BLaER1 treated with 17β-estradiol and CSF1 and Interleukin-3, amounts not matched to agents 10 nM and 100 nM (cell line): ENCODE measurements around the gene ZNF638.
"Not testable (repeated sequence)": the region's sequence is repeated elsewhere in the genome, so short reads cannot be mapped to it uniquely, and the experiment has no call there.

Experiments used
- H3K27ac ChIP-seq, 11 experiments: shearing (Covaris generic); formaldehyde crosslinking; 2 replicates each; pipeline ENCODE4 v1.8.1; 2022
- H3K27me3 ChIP-seq, 11 experiments: shearing (Covaris generic); formaldehyde crosslinking; 2 replicates each; pipeline ENCODE4 v1.8.1; 2022
- H3K36me3 ChIP-seq, 11 experiments: shearing (Covaris generic); formaldehyde crosslinking; 2 replicates each; pipeline ENCODE4 v1.8.1; 2022
- H3K4me1 ChIP-seq, 10 experiments: shearing (Covaris generic); formaldehyde crosslinking; 2 replicates each; pipeline ENCODE4 v1.8.1; 2022
- H3K4me2 ChIP-seq, 11 experiments: shearing (Covaris generic); formaldehyde crosslinking; 2 replicates each; pipeline ENCODE4 v1.8.1; 2022
- H3K4me3 ChIP-seq, 10 experiments: shearing (Covaris generic); formaldehyde crosslinking; 2 replicates each; pipeline ENCODE4 v1.8.1; 2022
- H3K9ac ChIP-seq, 11 experiments: shearing (Covaris generic); formaldehyde crosslinking; 2 replicates each; pipeline ENCODE4 v1.8.1; 2022
- H3K9me3 ChIP-seq, 11 experiments: shearing (Covaris generic); formaldehyde crosslinking; replicated peaks in 1 of 11; 2 replicates each; pipeline ENCODE4 v1.8.1; 2022
- H4K20me1 ChIP-seq, 11 experiments: shearing (Covaris generic); formaldehyde crosslinking; 2 replicates each; pipeline ENCODE4 v1.8.1; 2022
- Cebpa-rat ChIP-seq, 11 experiments: shearing (Covaris generic); IDR thresholded peaks; 2 replicates each; pipeline ENCODE4 v1.8.1; 2022

Gene ZNF638

DNA sequence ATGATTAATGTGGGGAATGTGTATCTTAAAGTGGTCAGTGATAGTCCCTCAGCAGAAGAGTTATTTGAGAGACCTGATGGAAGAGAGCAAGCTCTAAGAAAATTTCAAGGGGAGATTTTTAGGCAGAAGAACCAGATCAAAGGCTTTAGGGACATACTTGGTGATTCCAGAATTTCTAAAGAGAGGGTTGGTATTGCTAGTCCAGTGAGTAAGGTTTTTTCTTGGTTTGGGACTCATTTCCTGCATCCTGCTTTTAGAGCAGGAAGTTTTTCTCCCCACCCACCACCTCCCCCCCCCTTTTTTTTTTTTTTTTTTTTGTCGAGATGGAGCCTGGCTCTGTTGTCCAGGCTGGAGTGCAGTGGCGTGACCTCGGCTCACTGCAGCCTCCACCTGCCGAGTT, 79.1 kb downstream of the ZNF638 start:
- H3K36me3 ChIP-seq = peaks cover 49 to 56% (median 54%) of the 10 kb centered on the region in 11 experiments
- TF ChIP-seq Cebpa-rat (IDR thresholded peaks at IDR 0.05) = no peak

DNA sequence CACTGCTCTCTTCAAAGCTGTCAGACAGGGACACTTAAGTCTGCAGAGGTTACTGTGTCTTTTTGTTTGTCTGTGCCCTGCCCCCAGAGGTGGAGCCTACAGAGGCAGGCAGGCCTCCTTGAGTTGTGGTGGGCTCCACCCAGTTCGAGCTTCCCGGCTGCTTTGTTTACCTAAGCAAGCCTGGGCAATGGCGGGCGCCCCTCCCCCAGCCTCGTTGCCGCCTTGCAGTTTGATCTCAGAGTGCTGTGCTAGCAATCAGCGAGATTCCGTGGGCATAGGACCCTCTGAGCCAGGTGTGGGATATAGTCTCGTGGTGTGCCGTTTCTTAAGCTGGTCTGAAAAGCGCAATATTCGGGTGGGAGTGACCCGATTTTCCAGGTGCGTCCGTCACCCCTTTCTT, 85.3 kb downstream of the ZNF638 start:
- Histone ChIP-seq H3K36me3 (peaks cover 12 to 44% (median 27%) of the 10 kb centered on the region in 11 experiments; a peak in 19 of 22 replicates), H3K4me3 (peak overlapping the region; percentile 16 to 61 (median 51); a peak in 18 of 20 replicates), H3K4me2 (peak overlapping the region in 6 of 11 experiments; percentile 37 to 70 (median 60); a peak in 7 of 22 replicates), H3K9ac (peak overlapping the region in 9 of 11 experiments; percentile 41 to 70 (median 60); a peak in 14 of 22 replicates), H3K27ac (peak overlapping the region in 7 of 11 experiments; percentile 58 to 75 (median 70); a peak in 11 of 22 replicates)
- not testable (repeated sequence) for H4K20me1 ChIP-seq, H3K27me3 ChIP-seq, H3K4me1 ChIP-seq, H3K9me3 ChIP-seq

More for the DNA sequence above, 79.1 kb downstream of the ZNF638 start:
- H3K4me3 ChIP-seq = no peak overlapping the region
- no peak overlapping the region for H3K4me2 ChIP-seq
- H3K27me3 ChIP-seq = no peaks in the 10 kb centered on the region
- H3K9me3 ChIP-seq = peaks cover 7 to 18% (median 13%) of the 10 kb centered on the region in 11 experiments; a peak in 19 of 22 replicates
- no peaks in the 10 kb centered on the region for H3K4me1 ChIP-seq
- no peak overlapping the region for H3K9ac ChIP-seq
- no peaks in the 10 kb centered on the region for H4K20me1 ChIP-seq
- no peak overlapping the region for H3K27ac ChIP-seq

DNA sequence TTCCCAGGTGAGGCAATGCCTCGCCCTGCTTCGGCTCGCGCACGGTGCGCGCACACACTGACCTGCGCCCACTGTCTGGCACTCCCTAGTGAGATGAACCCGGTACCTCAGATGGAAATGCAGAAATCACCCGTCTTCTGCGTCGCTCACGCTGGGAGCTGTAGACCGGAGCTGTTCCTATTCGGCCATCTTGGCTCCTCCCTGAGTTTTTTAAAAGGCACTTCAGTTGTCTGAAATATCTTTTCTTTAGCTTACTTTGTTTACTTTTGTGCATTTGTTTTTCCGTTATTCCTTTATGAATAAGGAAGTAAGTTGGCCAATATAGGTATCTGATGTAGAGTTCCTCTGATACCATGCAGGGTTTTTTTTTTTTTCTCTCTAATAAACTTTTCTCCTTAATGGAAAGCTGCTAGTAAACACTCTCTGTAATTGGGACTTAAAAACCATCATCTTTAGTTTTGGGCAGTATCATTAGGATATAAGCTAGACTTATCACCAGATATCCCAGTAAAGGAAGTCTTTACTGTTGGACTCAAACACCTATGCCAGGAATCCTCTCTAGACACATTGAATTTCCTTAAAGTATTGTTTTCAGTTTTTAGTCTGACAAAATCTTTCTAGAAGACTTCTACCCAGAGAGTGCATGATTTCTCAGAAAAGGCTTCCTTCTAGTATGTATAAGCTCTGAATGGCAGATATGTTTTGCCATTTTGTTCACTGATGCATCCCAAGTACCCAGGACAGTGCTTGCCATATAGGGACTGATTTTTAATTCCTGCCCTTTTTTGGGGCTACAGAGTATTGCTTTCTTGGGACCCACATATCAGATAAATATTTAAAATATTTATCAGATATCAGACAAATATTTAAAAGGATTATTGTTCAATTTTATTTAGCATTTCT, 86.0 kb downstream of the ZNF638 start:
- peak overlapping the region in 10 of 11 experiments; percentile 28 to 70 (median 60); a peak in 18 of 22 replicates for H3K9ac ChIP-seq

GRCh38 chr2:71419145-71419544, 87.6 kb downstream of the ZNF638 start:
- H3K9ac ChIP-seq = no peak overlapping the region
- H3K4me2 ChIP-seq = no peak overlapping the region
- peaks cover 0 to 23% (median 6%) of the 10 kb centered on the region in 10 experiments; a peak in 14 of 20 replicates for H3K4me1 ChIP-seq
- H3K4me3 ChIP-seq = no peak overlapping the region
- TF ChIP-seq Cebpa-rat (IDR thresholded peaks at IDR 0.05) = no peak
- H3K9me3 ChIP-seq = no peaks in the 10 kb centered on the region
- no peak overlapping the region for H3K27ac ChIP-seq
- H4K20me1 ChIP-seq = peaks cover 0 to 12% (median 0%) of the 10 kb centered on the region in 11 experiments; a peak in 2 of 22 replicates
- no peaks in the 10 kb centered on the region for H3K27me3 ChIP-seq
- peaks cover 32 to 66% (median 44%) of the 10 kb centered on the region in 11 experiments for H3K36me3 ChIP-seq

More for the DNA sequence above, 86.0 kb downstream of the ZNF638 start:
- no peaks in the 10 kb centered on the region for H3K27me3 ChIP-seq
- H3K9me3 ChIP-seq = no peaks in the 10 kb centered on the region
- TF ChIP-seq Cebpa-rat (IDR thresholded peaks at IDR 0.05) = no peak
- H3K4me3 ChIP-seq = peak overlapping the region; percentile 16 to 61 (median 51); a peak in 19 of 20 replicates
- peaks cover 0 to 10% (median 6%) of the 10 kb centered on the region in 10 experiments; a peak in 14 of 20 replicates for H3K4me1 ChIP-seq
- peaks cover 16 to 50% (median 28%) of the 10 kb centered on the region in 11 experiments; a peak in 21 of 22 replicates for H3K36me3 ChIP-seq
- peaks cover 0 to 7% (median 0%) of the 10 kb centered on the region in 11 experiments; a peak in 1 of 22 replicates for H4K20me1 ChIP-seq
- peak overlapping the region in 9 of 11 experiments; percentile 58 to 75 (median 70); a peak in 19 of 22 replicates for H3K27ac ChIP-seq
- peak overlapping the region; percentile 47 to 70 (median 61); a peak in 21 of 22 replicates for H3K4me2 ChIP-seq

DNA sequence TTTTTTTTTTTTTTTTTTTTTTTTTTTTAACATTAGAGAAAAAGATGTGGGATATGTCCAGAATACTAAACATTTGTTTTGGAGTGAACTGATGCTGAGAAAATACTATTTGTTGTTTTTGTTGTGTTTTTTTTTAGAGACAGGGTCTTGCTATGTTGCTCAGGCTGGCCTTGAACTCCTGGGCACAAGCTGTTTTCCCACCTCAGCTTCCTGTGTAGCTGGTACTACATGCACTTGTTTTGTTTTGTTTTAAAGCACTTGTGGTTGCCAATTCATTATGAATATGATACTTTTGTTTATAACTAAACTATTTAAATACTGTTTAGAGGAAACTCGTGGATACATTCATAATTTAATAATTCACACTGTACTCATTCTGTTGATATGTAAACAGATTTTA, 88.4 kb downstream of the ZNF638 start:
- Histone ChIP-seq H3K4me2 (no peak overlapping the region), H3K4me1 (peaks cover 0 to 29% (median 6%) of the 10 kb centered on the region in 10 experiments; a peak in 14 of 20 replicates), H3K9me3 (no peaks in the 10 kb centered on the region), H3K9ac (no peak overlapping the region), H3K4me3 (no peak overlapping the region), H3K36me3 (peaks cover 41 to 75% (median 52%) of the 10 kb centered on the region in 11 experiments), H4K20me1 (peaks cover 0 to 17% (median 0%) of the 10 kb centered on the region in 11 experiments; a peak in 2 of 22 replicates), H3K27me3 (no peaks in the 10 kb centered on the region), H3K27ac (no peak overlapping the region)
- TF ChIP-seq Cebpa-rat (IDR thresholded peaks at IDR 0.05) = no peak

- Histone ChIP-seq H3K27me3 (no peaks in the 10 kb centered on the region), H3K4me2 (peak overlapping the region in 2 of 11 experiments; percentile 9 to 17; a peak in 1 of 22 replicates), H3K4me1 (peaks cover 0 to 50% (median 2%) of the 10 kb centered on the region in 10 experiments; a peak in 14 of 20 replicates), H3K27ac (peak overlapping the region in 1 of 11 experiments; percentile 28; a peak in 1 of 22 replicates), H3K9ac (0 out of 22 replicates have a peak overlapping the region, but pooled peaks of 1 of the 11 experiments have one; percentile 7), H3K9me3 (no peaks in the 10 kb centered on the region), H3K36me3 (peaks cover 67 to 100% (median 78%) of the 10 kb centered on the region in 11 experiments), H3K4me3 (no peak overlapping the region), H4K20me1 (peaks cover 0 to 28% (median 0%) of the 10 kb centered on the region in 11 experiments; a peak in 3 of 22 replicates)
- no peak for TF ChIP-seq Cebpa-rat (IDR thresholded peaks at IDR 0.05)
Measured at GRCh38 chr2:71422786-71423185, 91.2 kb downstream of the ZNF638 start.

GRCh38 chr2:71423817-71424420, 92.3 kb downstream of the ZNF638 start:
- TF ChIP-seq Cebpa-rat (IDR thresholded peaks at IDR 0.05) = no peak
- Histone ChIP-seq H3K4me1 (peaks cover 0 to 48% (median 0%) of the 10 kb centered on the region in 10 experiments; a peak in 5 of 20 replicates), H3K36me3 (peaks cover 73 to 100% (median 84%) of the 10 kb centered on the region in 11 experiments), H3K4me3 (no peak overlapping the region), H3K27me3 (no peaks in the 10 kb centered on the region), H4K20me1 (peaks cover 0 to 28% (median 0%) of the 10 kb centered on the region in 11 experiments; a peak in 3 of 22 replicates), H3K9ac (no peak overlapping the region), H3K27ac (no peak overlapping the region), H3K9me3 (no peaks in the 10 kb centered on the region), H3K4me2 (no peak overlapping the region)

- Histone ChIP-seq H3K36me3 (peaks cover 82 to 100% (median 95%) of the 10 kb centered on the region in 11 experiments), H3K4me3 (no peak overlapping the region), H3K9me3 (no peaks in the 10 kb centered on the region), H3K4me2 (peak overlapping the region in 2 of 11 experiments; percentile 6 to 46; a peak in 4 of 22 replicates), H3K27me3 (no peaks in the 10 kb centered on the region), H3K27ac (no peak overlapping the region), H3K4me1 (peaks cover 0 to 48% (median 0%) of the 10 kb centered on the region in 10 experiments; a peak in 5 of 20 replicates), H4K20me1 (peaks cover 0 to 21% (median 0%) of the 10 kb centered on the region in 11 experiments; a peak in 3 of 22 replicates), H3K9ac (no peak overlapping the region)
- no peak for TF ChIP-seq Cebpa-rat (IDR thresholded peaks at IDR 0.05)
Measured at GRCh38 chr2:71426721-71427120, 95.1 kb downstream of the ZNF638 start.
